ENCODE data around the gene SAMSN1. TPM values are rescaled to one million over a fixed set of nuclear protein-coding genes. Genes with fewer than 3 reads are reported as not detected.

Gene SAMSN1
- total RNA-seq, 4 donors from 2014 or later, result 0.82 to 1.4 (median 1.4) TPM; not detected in 1

- ATAC-seq, result no peak
- Histone ChIP-seq H3K27me3 (no peaks in the 10 kb centered on the region), H3K27ac (no peak overlapping the region), H3K9me3 (no peaks in the 10 kb centered on the region), H3K36me3 (no peaks in the 10 kb centered on the region), H3K4me1 (no peaks in the 10 kb centered on the region), H3K4me3 (no peak overlapping the region)
- in situ Hi-C loops (cut with MboI; ENCODE audit: low sequenced_read_pairs in 4 of 4), result no loop called here
- TF ChIP-seq POLR2A (IDR thresholded peaks at IDR 0.05) (no peak), CTCF (IDR thresholded peaks at IDR 0.05 in 4 of 5, conservative IDR thresholded peaks at IDR 0.05 in 1 of 5) (no peak)
- DNase-seq, result no peak
- intact Hi-C loops (cut with DNase I; ENCODE audit: low total_unique reads), result no loop called here
Measured at GRCh38 chr21:14526836-14527695, 19.0 kb downstream of the SAMSN1 start.

- in situ Hi-C loops (cut with MboI; ENCODE audit: low sequenced_read_pairs in 4 of 4), result no loop called here
- no peaks in the 10 kb centered on the region for H3K4me1 ChIP-seq
Measured at GRCh38 chr21:14526199-14526598, 19.9 kb downstream of the SAMSN1 start.

DNA sequence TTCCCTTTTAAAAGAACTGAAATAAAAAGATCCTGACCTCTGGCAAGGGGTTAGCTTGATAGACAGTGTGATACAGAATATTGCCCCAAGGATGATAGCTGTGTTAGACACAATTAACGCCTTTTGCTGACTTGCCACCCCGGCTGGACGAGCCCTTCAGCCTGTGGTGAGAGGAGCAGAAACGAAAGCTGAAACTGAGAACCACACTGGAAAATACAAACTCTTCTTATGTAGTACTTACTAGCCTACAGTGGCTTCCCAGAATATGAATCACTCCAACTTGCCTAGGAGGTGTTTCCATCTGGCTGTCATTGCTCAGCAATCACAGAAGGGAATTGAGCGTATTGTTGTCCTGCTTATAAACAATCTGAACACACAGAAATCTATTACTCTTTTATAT, 22.9 kb downstream of the SAMSN1 start:
- in situ Hi-C loops (cut with MboI; ENCODE audit: low sequenced_read_pairs in 4 of 4), result no loop called here
- intact Hi-C loops (cut with DNase I; ENCODE audit: low total_unique reads), result no loop called here
- TF ChIP-seq POLR2A (IDR thresholded peaks at IDR 0.05) (no peak), CTCF (IDR thresholded peaks at IDR 0.05 in 4 of 5, conservative IDR thresholded peaks at IDR 0.05 in 1 of 5) (no peak)
- H3K27me3 ChIP-seq, result no peaks in the 10 kb centered on the region
- H3K9me3 ChIP-seq, result no peaks in the 10 kb centered on the region
- H3K4me1 ChIP-seq, result no peaks in the 10 kb centered on the region
- no peak for ATAC-seq
- no peak overlapping the region for H3K4me3 ChIP-seq
- no peak overlapping the region for H3K27ac ChIP-seq
- DNase-seq, result no peak
- no peaks in the 10 kb centered on the region for H3K36me3 ChIP-seq

More at GRCh38 chr21:14526199-14526598, 19.9 kb downstream of the SAMSN1 start:
- no peak for DNase-seq
- no peak for ATAC-seq
- no peak overlapping the region for H3K27ac ChIP-seq
- intact Hi-C loops (cut with DNase I; ENCODE audit: low total_unique reads), result no loop called here
- H3K27me3 ChIP-seq, result no peaks in the 10 kb centered on the region
- H3K9me3 ChIP-seq, result no peaks in the 10 kb centered on the region
- TF ChIP-seq POLR2A (IDR thresholded peaks at IDR 0.05) (no peak), CTCF (IDR thresholded peaks at IDR 0.05 in 4 of 5, conservative IDR thresholded peaks at IDR 0.05 in 1 of 5) (no peak)
- no peak overlapping the region for H3K4me3 ChIP-seq
- no peaks in the 10 kb centered on the region for H3K36me3 ChIP-seq

- Histone ChIP-seq H3K4me3 (no peak overlapping the region), H3K36me3 (no peaks in the 10 kb centered on the region), H3K4me1 (no peaks in the 10 kb centered on the region), H3K27ac (no peak overlapping the region), H3K27me3 (no peaks in the 10 kb centered on the region), H3K9me3 (no peaks in the 10 kb centered on the region)
- DNase-seq (no peak), ATAC-seq (no peak)
- in situ Hi-C loops (cut with MboI; ENCODE audit: low sequenced_read_pairs in 4 of 4), result no loop called here
- TF ChIP-seq CTCF (IDR thresholded peaks at IDR 0.05 in 4 of 5, conservative IDR thresholded peaks at IDR 0.05 in 1 of 5), result no peak
- no peak for TF ChIP-seq POLR2A (IDR thresholded peaks at IDR 0.05)
- intact Hi-C loops (cut with DNase I; ENCODE audit: low total_unique reads), result no loop called here
Measured at GRCh38 chr21:14522736-14523135, 23.4 kb downstream of the SAMSN1 start.
